K562 (cell line): ENCODE measurements around the gene TULP3. TPM values are rescaled to one million over a fixed set of nuclear protein-coding genes. Genes with fewer than 3 reads are reported as not detected.

Experiments
- AFF1 ChIP-seq, 2 experiments: fragments of 450-650 bp; IDR thresholded peaks; 2 replicates each; pipeline ENCODE4 v1.6.1; 2018; ENCODE audit warnings: mild to moderate bottlenecking in 2 of 2, low read depth in 1 of 2; ENCODE audit not compliant: partially characterized antibody in 2 of 2
- ARID1B ChIP-seq: fragments of 450-650 bp; IDR thresholded peaks from 2 replicates; pipeline ENCODE4 v1.6.1; 2016; ENCODE audit warnings: antibody characterized with exemption, mild to moderate bottlenecking, inconsistent platforms
- CREBBP ChIP-seq: IDR thresholded peaks from one replicate; pipeline ENCODE4 v1.6.1; 2012; ENCODE audit warnings: low read depth, mild to moderate bottlenecking, control low read depth, inconsistent platforms, low read length
- CXXC5 ChIP-seq: fragments of 250-450 bp; sonication (Bioruptor Pico); IDR thresholded peaks from 2 replicates; pipeline ENCODE4 v1.8.0; 2022; ENCODE audit warnings: inconsistent platforms, mild to moderate bottlenecking, moderate library complexity
- GMEB1 ChIP-seq: fragments of 250-450 bp; sonication (Bioruptor Pico); IDR thresholded peaks from 2 replicates; pipeline ENCODE4 v1.4.0; 2020; ENCODE audit warnings: mild to moderate bottlenecking
- HIVEP1 ChIP-seq: fragments of 250-450 bp; sonication (Bioruptor Pico); IDR thresholded peaks from 2 replicates; pipeline ENCODE4 v1.4.0; 2020; ENCODE audit warnings: mild to moderate bottlenecking
- MCM3 ChIP-seq: fragments of 450-650 bp; IDR thresholded peaks from 2 replicates; pipeline ENCODE4 v1.6.1; 2016
- ZMIZ1 ChIP-seq, 2 experiments: fragments of 150-350 bp in 1 of 2; IDR thresholded peaks; 2 replicates each; pipeline ENCODE4 v1.6.1; 2012 to 2016; ENCODE audit warnings: low read depth in 2 of 2, low read length in 2 of 2, mild to moderate bottlenecking in 1 of 2, moderate library complexity in 1 of 2
- ZNF277 ChIP-seq: fragments of 250-450 bp; sonication (Bioruptor Pico); IDR thresholded peaks from 2 replicates; pipeline ENCODE4 v1.8.0; 2022; ENCODE audit warnings: inconsistent platforms, mild to moderate bottlenecking, moderate library complexity, borderline replicate concordance
- ZNF431 ChIP-seq: sonication (generic); formaldehyde crosslinking; IDR thresholded peaks from 2 replicates; pipeline ENCODE4 v1.8.0; 2022; ENCODE audit warnings: mild to moderate bottlenecking, missing genetic modification reagents
- polyA plus RNA-seq, 8 experiments: library from polyadenylated mRNA; depleted of rRNA in 4 of 8; stranded (reverse) in 5 of 8; unstranded in 3 of 8; fragments of >200 nt; fragmentation: Nextera tagmentation in 2 of 8; fragmentation: Illumina TruSeq in 1 of 8; extraction: Ambion mirVana in 2 of 8; extraction: Trizol in 1 of 8; gene quantifications; 2 replicates each; pipeline versions ENCODE4 v1.2.1 to v1.2.3, GENCODE V29; 2011 to 2014; ENCODE audit warnings: inconsistent platforms in 1 of 8, missing spikeins in 1 of 8
- total RNA-seq, 7 experiments: library from RNA; depleted of rRNA in 6 of 7; stranded (reverse); fragments of >200 nt in 6 of 7; fragmentation: Illumina TruSeq in 2 of 7; extraction: Trizol in 2 of 7; gene quantifications; 2 replicates each; pipeline versions ENCODE4 v1.2.1 to v1.2.3, GENCODE V29; 2011 to 2021; ENCODE audit warnings: low replicate concordance in 1 of 7

Gene TULP3
- total and polyA plus RNA-seq, 9 of the 15 experiments (the other 6 are each of a cell fraction or from before 2014, with no cell fraction given): 3.6 to 13.3 (median 7.3) TPM

GRCh38 chr12:2961705-2962104 lies 71.0 kb downstream of the TULP3 start (continued):
- no peak for TF ChIP-seq AFF1 (IDR thresholded peaks at IDR 0.05; ENCODE audit: low read depth in 1 of 2, partially characterized antibody in 2 of 2)
- no peak for TF ChIP-seq ZNF431 (CRISPR knock-in tag)
- no peak for TF ChIP-seq HIVEP1
- TF ChIP-seq ZNF277 (CRISPR knock-in tag): no peak
- no peak for TF ChIP-seq GMEB1
- TF ChIP-seq MCM3: no peak
- no peak for TF ChIP-seq CREBBP
- no peak for TF ChIP-seq ARID1B
- TF ChIP-seq ZMIZ1 (IDR thresholded peaks at IDR 0.05; ENCODE audit: low read depth in 2 of 2, low read length in 2 of 2): no peak
- no peak for TF ChIP-seq CXXC5
- TF ChIP-seq, all 486 proteins: peak for 0
